Stimulated activated CD8-positive, alpha-beta memory T cell treated with anti-CD3 and anti-CD28 coated beads, Interleukin-4, amount 100 ng/mL, for 4 hours (primary cell): ENCODE data around the gene SNRNP70.
"Not testable (repeated sequence)": the region's sequence is repeated elsewhere in the genome, so short reads cannot be mapped to it uniquely, and the experiment has no call there.

Source experiments
- DNase-seq, 2 donors: peaks; one replicate each; pipeline ENCODE4 v3.0.0-alpha.2; 2020; ENCODE audit warnings: low read depth in 2 of 2, low spot score in 1 of 2

Gene SNRNP70

GRCh38 chr19:49064029-49064629, 21.1 kb upstream of the SNRNP70 start:
- no peak for DNase-seq

GRCh38 chr19:49064768-49065611, 20.3 kb upstream of the SNRNP70 start, which contains the start of gene NTF4:
Gene NTF4 (minus strand): TSS chr19:49064818. CDS start chr19:49061997, 2,821 bp downstream.
- DNase-seq, result no peak

GRCh38 chr19:49065905-49066512, 19.2 kb upstream of the SNRNP70 start:
- no peak for DNase-seq

- no peak for DNase-seq
Measured at GRCh38 chr19:49067554-49067953, 17.7 kb upstream of the SNRNP70 start.

- DNase-seq, result no peak
Measured at GRCh38 chr19:49069026-49069425, 16.2 kb upstream of the SNRNP70 start.

- no peak for DNase-seq
Measured at GRCh38 chr19:49070416-49070815, 14.8 kb upstream of the SNRNP70 start.

GRCh38 chr19:49071860-49072547, 13.2 kb upstream of the SNRNP70 start:
- no peak for DNase-seq

GRCh38 chr19:49073514-49074378, 11.5 kb upstream of the SNRNP70 start:
- DNase-seq, result no peak

GRCh38 chr19:49074869-49075268, 10.4 kb upstream of the SNRNP70 start:
- not testable (repeated sequence) for DNase-seq

- no peak for DNase-seq
Measured at GRCh38 chr19:49080392-49080791, 4.9 kb upstream of the SNRNP70 start.

GRCh38 chr19:49081273-49081672, 4.0 kb upstream of the SNRNP70 start:
- DNase-seq, result no peak

GRCh38 chr19:49084206-49085019, 838 bp upstream of the SNRNP70 start:
- DNase-seq, result no peak

GRCh38 chr19:49085868-49086232, 599 bp downstream of the SNRNP70 start:
- DNase-seq, result no peak

GRCh38 chr19:49086296-49086695, 1.0 kb downstream of the SNRNP70 start:
- no peak for DNase-seq

GRCh38 chr19:49091391-49092038, 6.3 kb downstream of the SNRNP70 start:
- DNase-seq, result no peak

- no peak for DNase-seq
Measured at GRCh38 chr19:49092686-49093085, 7.4 kb downstream of the SNRNP70 start.

GRCh38 chr19:49094505-49095482, 9.5 kb downstream of the SNRNP70 start:
- no peak for DNase-seq
